ENCODE data around the gene SLC12A8.

GRCh38 chr3:125051715-125052581 is 160.6 kb downstream of the SLC12A8 start:
- no peak for TF ChIP-seq CTCF (conservative IDR thresholded peaks at IDR 0.05)
- TF ChIP-seq EZH2 (IDR thresholded peaks at IDR 0.05; ENCODE audit: low read depth) = no peak

Data from PC-9 (cell line).